GM12878 (cell line): Measurements from ENCODE around the gene ILF2. TPM values are rescaled to one million over a fixed set of nuclear protein-coding genes. Genes with fewer than 3 reads are reported as not detected.
A peak's percentile ranks its signal among the peaks of the same experiment; 100 is the strongest.

Source experiments
- ATF2 ChIP-seq: IDR thresholded peaks from 2 replicates; pipeline ENCODE4 v1.6.1; 2012; ENCODE audit warnings: low read length, inconsistent platforms
- BCL3 ChIP-seq: IDR thresholded peaks from 2 replicates; pipeline ENCODE4 v1.6.1; 2011; ENCODE audit warnings: borderline replicate concordance, low read depth, mild to moderate bottlenecking, moderate library complexity, low read length; ENCODE audit not compliant: insufficient read depth, poor library complexity, severe bottlenecking
- BMI1 ChIP-seq: fragments of 450-650 bp; IDR thresholded peaks from 2 replicates; pipeline ENCODE4 v1.6.1; 2016; ENCODE audit warnings: mild to moderate bottlenecking, moderate library complexity, borderline replicate concordance
- CBFB ChIP-seq: IDR thresholded peaks from 2 replicates; pipeline ENCODE4 v1.6.1; 2016; ENCODE audit warnings: antibody characterized with exemption, low read depth
- CTCF ChIP-seq, 3 experiments: IDR thresholded peaks in 2 of 3; conservative IDR thresholded peaks in 1 of 3; 2 replicates each; pipeline ENCODE4 v1.5.1; 2011; ENCODE audit warnings: low read depth in 3 of 3, low read length in 3 of 3, mild to moderate bottlenecking in 3 of 3, control low read depth in 2 of 3, moderate library complexity in 2 of 3, inconsistent platforms in 1 of 3, mixed read lengths in 1 of 3; ENCODE audit not compliant: control insufficient read depth in 2 of 3, insufficient read depth in 1 of 3; ENCODE audit errors: extremely low read depth in 1 of 3
- EGR1 ChIP-seq, 2 experiments: IDR thresholded peaks; 1 replicate in 1 of 2; 2 replicates in 1 of 2; pipeline ENCODE4 v1.6.1; 2011 to 2012; ENCODE audit warnings: low read depth in 2 of 2, low read length in 2 of 2, borderline replicate concordance in 1 of 2, mild to moderate bottlenecking in 1 of 2, moderate library complexity in 1 of 2
- ETV6 ChIP-seq, 2 experiments: fragments of 450-650 bp in 1 of 2; IDR thresholded peaks in 1 of 2; conservative IDR thresholded peaks in 1 of 2; 2 replicates each; pipeline ENCODE4 v1.6.1; 2014; ENCODE audit warnings: antibody characterized with exemption in 1 of 2, borderline replicate concordance in 1 of 2, low read depth in 1 of 2, mild to moderate bottlenecking in 1 of 2, moderate library complexity in 1 of 2
- NFIC ChIP-seq: IDR thresholded peaks from 2 replicates; pipeline ENCODE4 v1.6.1; 2012; ENCODE audit warnings: low read depth, mild to moderate bottlenecking, inconsistent platforms, low read length, moderate library complexity
- NKRF ChIP-seq: fragments of 450-650 bp; conservative IDR thresholded peaks from 2 replicates; pipeline ENCODE4 v1.6.1; 2017; ENCODE audit warnings: mild to moderate bottlenecking, moderate library complexity
- POLR2AphosphoS2 ChIP-seq: IDR thresholded peaks from 2 replicates; pipeline ENCODE4 v1.6.1; 2011; ENCODE audit warnings: low read depth, mild to moderate bottlenecking, low read length, improper control_type of control experiment, moderate library complexity
- POLR2AphosphoS5 ChIP-seq: IDR thresholded peaks from 2 replicates; pipeline ENCODE4 v1.6.1; 2011; ENCODE audit warnings: mild to moderate bottlenecking, low read length, inconsistent platforms
- RUNX3 ChIP-seq: IDR thresholded peaks from 2 replicates; pipeline ENCODE4 v1.6.1; 2012; ENCODE audit warnings: low read length, inconsistent platforms
- TBL1XR1 ChIP-seq: IDR thresholded peaks from 2 replicates; pipeline ENCODE4 v1.6.1; 2012; ENCODE audit warnings: low read depth, low read length, improper control_type of control experiment
- ZNF24 ChIP-seq: fragments of 450-650 bp; IDR thresholded peaks from 2 replicates; pipeline ENCODE4 v1.6.1; 2017; ENCODE audit warnings: antibody characterized with exemption, mild to moderate bottlenecking
- ZNF274 ChIP-seq: IDR thresholded peaks from one replicate; pipeline ENCODE4 v1.8.0; 2011; ENCODE audit not compliant: insufficient read length, insufficient read depth
- polyA plus RNA-seq, 11 experiments: library from polyadenylated mRNA; depleted of rRNA in 4 of 11; unstranded in 6 of 11; stranded (reverse) in 5 of 11; fragments of >200 nt; fragmentation: Nextera tagmentation in 4 of 11; fragmentation: Illumina TruSeq in 1 of 11; extraction: Ambion mirVana in 4 of 11; extraction: Trizol in 1 of 11; gene quantifications; 1 replicate in 1 of 11; 2 replicates in 10 of 11; pipeline versions ENCODE4 v1.2.1 to v1.2.3, GENCODE V29; 2011 to 2016; ENCODE audit warnings: inconsistent platforms in 2 of 11, missing spikeins in 2 of 11, low read depth in 1 of 11
- total RNA-seq, 4 experiments: library from RNA; depleted of rRNA in 3 of 4; stranded (reverse); fragments of >200 nt in 3 of 4; fragmentation: Illumina TruSeq in 1 of 4; extraction: Trizol in 1 of 4; gene quantifications; 2 replicates each; pipeline versions ENCODE4 v1.2.1 to v1.2.3, GENCODE V29; 2013 to 2021

ILF2 gene
- total and polyA plus RNA-seq, 10 of the 15 experiments (the other 5 are each of a cell fraction or from before 2014, with no cell fraction given) = 261 to 520 (median 449) TPM

- TF ChIP-seq CTCF (IDR thresholded peaks at IDR 0.05 in 2 of 3, conservative IDR thresholded peaks at IDR 0.05 in 1 of 3; ENCODE audit: control insufficient read depth in 2 of 3, extremely low read depth in 1 of 3, insufficient read depth in 1 of 3, low read depth in 3 of 3, low read length in 3 of 3) (no peak), ZNF274 (no peak), POLR2AphosphoS2 (0 out of 2 replicates have a peak, but pooled peaks have one; percentile 35), ZNF24 (no peak), POLR2AphosphoS5 (peak; percentile 83; the same call in 1 of the 2 replicates), ATF2 (peak; percentile 32; the same call in 1 of the 2 replicates), BMI1 (no peak), TBL1XR1 (no peak), CBFB (no peak), BCL3 (peak; percentile 20), NFIC (0 out of 2 replicates have a peak, but pooled peaks have one; percentile 22), RUNX3 (peak; percentile 12; the same call in 1 of the 2 replicates), ETV6 (conservative IDR thresholded peaks at IDR 0.05 in 1 of 2, IDR thresholded peaks at IDR 0.05 in 1 of 2; ENCODE audit: borderline replicate concordance in 1 of 2, low read depth in 1 of 2) (no peak), NKRF (no peak), EGR1 (IDR thresholded peaks at IDR 0.05; ENCODE audit: borderline replicate concordance in 1 of 2, low read depth in 2 of 2, low read length in 2 of 2) (no peak)
Observed at GRCh38 chr1:153661111-153661708, 9.6 kb downstream of the ILF2 start (continued).
